Testis (tissue), 3 donors: ENCODE measurements around the gene MAPK8IP3. TPM values are rescaled to one million over a fixed set of nuclear protein-coding genes. Genes with fewer than 3 reads are reported as not detected.

Experiments
- DNase-seq: peaks from one replicate; pipeline ENCODE4 v3.0.0-alpha.2; 2019
- H3K27ac ChIP-seq, 2 donors: fragments of 200-600 bp; sonication (generic); one replicate each; pipeline ENCODE4 v1.5.1; 2019
- H3K27me3 ChIP-seq: fragments of 200-600 bp; sonication (generic); one replicate; pipeline ENCODE4 v1.5.1; 2019
- H3K36me3 ChIP-seq: fragments of 200-600 bp; sonication (generic); one replicate; pipeline ENCODE4 v1.5.1; 2017; ENCODE audit warnings: low read depth; ENCODE audit errors: missing control alignments
- H3K4me1 ChIP-seq: fragments of 200-600 bp; sonication (generic); one replicate; pipeline ENCODE4 v1.5.1; 2019
- H3K4me3 ChIP-seq, 2 donors: fragments of 200-600 bp; sonication (generic); one replicate each; pipeline ENCODE4 v1.5.1; 2017 to 2019
- H3K9me3 ChIP-seq: fragments of 200-600 bp; sonication (generic); one replicate; pipeline ENCODE4 v1.5.1; 2017
- POLR2A ChIP-seq: fragments of 450-650 bp; IDR thresholded peaks from one replicate; pipeline ENCODE4 v1.6.1; 2017; ENCODE audit warnings: antibody characterized with exemption, mild to moderate bottlenecking, moderate library complexity
- WGBS, 2 donors: methylation state at CpG; one replicate each; pipeline ENCODE4 v1.1.5; 2018; 5-methylcytosine and 5-hydroxymethylcytosine counted together
- intact Hi-C: fragments of 100-400 bp; cut with DNase I; formaldehyde crosslinking; loops from one replicate; pipeline ENCODE4 v1.15.1; 2023; ENCODE audit warnings: low total_unique reads
- polyA plus RNA-seq: library from polyadenylated mRNA; stranded (reverse); fragments of 350-450 nt; fragmentation: Illumina TruSeq; extraction: RNeasy Lipid Tissue Mini Kit (QIAGEN cat#74804); gene quantifications from one replicate; pipeline ENCODE4 v1.2.3, GENCODE V29; 2014; ENCODE audit warnings: low read depth, low replicate concordance; ENCODE audit not compliant: insufficient read depth
- total RNA-seq, 2 donors: library from RNA; depleted of rRNA; stranded (reverse); fragments of >200 nt; gene quantifications; one replicate each; pipeline ENCODE4 v1.2.3, GENCODE V29; 2016
- TF ChIP-seq, protein P1 (sequence below), 3 experiments: fragments of 450-650 bp in 2 of 3; fragments of 200-600 bp in 1 of 3; sonication (generic) in 1 of 3; IDR thresholded peaks; one replicate each; pipeline ENCODE4 v1.5.1; 2016 to 2019; ENCODE audit warnings: antibody characterized with exemption in 3 of 3, mild to moderate bottlenecking in 2 of 3, moderate library complexity in 1 of 3

The MAPK8IP3 gene
- total and polyA plus RNA-seq, 3 donors from 2014 or later, result 52.7 to 154 (median 128) TPM

DNA sequence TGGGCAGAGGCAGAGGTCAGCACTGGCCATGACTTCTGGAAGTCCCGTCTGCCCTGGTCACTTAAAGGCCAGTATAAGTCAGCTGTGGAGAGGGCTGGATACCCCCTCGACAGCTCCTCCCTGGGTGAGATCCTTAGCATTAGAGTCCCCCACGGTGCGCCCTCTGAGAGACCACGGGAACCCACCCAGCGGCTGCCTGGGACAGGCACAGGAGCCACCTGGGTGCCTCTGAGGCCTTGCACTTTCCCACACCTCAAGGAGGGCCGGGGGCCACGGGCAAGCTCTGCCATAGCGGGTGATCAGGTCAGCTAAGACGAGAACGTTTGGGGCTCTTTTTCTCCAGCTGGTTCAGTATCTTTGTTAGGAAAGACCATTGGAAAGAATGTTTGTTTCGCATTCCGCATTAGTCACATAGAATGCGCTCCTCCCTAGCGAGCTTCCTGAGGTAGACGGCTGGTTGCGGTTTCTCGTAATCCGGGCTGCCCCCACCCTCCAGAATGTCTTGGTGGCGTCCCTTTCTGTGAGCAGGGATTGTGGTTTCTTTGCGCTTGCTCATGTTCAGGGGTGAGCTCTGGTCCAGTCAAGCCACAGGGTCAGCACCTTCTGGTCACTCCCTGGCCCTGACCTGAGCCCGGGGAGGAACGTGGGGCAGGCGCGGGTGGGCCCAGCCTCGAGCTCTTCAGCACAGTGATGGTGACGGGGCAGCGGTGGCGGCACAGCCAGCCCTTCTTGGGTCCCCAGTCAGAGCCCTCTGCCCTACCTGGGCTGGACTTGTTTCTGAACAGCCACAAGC, 40.1 kb downstream of the MAPK8IP3 start:
- Histone ChIP-seq H3K27me3 (no peaks in the 10 kb centered on the region), H3K4me3 (no peak overlapping the region), H3K9me3 (no peaks in the 10 kb centered on the region), H3K4me1 (no peaks in the 10 kb centered on the region), H3K27ac (no peak overlapping the region), H3K36me3 (no peaks in the 10 kb centered on the region)
- TF ChIP-seq POLR2A, result no peak
- TF ChIP-seq, protein P1, sequence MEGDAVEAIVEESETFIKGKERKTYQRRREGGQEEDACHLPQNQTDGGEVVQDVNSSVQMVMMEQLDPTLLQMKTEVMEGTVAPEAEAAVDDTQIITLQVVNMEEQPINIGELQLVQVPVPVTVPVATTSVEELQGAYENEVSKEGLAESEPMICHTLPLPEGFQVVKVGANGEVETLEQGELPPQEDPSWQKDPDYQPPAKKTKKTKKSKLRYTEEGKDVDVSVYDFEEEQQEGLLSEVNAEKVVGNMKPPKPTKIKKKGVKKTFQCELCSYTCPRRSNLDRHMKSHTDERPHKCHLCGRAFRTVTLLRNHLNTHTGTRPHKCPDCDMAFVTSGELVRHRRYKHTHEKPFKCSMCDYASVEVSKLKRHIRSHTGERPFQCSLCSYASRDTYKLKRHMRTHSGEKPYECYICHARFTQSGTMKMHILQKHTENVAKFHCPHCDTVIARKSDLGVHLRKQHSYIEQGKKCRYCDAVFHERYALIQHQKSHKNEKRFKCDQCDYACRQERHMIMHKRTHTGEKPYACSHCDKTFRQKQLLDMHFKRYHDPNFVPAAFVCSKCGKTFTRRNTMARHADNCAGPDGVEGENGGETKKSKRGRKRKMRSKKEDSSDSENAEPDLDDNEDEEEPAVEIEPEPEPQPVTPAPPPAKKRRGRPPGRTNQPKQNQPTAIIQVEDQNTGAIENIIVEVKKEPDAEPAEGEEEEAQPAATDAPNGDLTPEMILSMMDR (IDR thresholded peaks at IDR 0.05), result no peak
- intact Hi-C loops, result no loop called here
- WGBS, 2 donors, result 93% methylated on average over 28 to 29 of the region's 29 CpGs
- DNase-seq, result no peak

DNA sequence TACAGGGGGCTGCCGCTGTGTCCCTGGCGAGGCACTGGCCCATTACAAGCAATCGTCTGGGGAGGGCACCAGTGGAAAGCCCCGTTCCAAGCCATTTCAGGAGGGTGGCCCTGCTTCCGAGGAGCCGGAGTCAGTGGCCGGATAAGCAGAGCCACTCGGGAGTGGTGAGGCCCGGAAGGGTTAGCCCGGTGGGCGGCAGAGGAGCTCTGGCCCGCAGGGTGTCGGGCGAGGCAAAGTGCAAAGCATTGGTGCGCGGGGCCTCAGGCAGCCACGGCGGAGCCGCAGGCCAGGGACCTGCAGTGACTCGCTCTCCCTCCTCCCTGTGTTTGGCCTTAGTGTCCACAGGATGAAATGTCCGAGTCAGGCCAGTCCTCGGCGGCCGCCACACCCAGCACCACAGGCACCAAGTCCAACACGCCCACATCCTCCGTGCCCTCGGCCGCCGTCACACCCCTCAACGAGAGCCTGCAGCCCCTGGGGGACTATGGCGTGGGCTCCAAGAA, 40.7 kb downstream of the MAPK8IP3 start:
- H3K4me1 ChIP-seq, result no peaks in the 10 kb centered on the region
- WGBS, 2 donors, result 92 to 96% methylated on average over 25 to 30 of the region's 31 CpGs
- TF ChIP-seq, protein P1 (IDR thresholded peaks at IDR 0.05), result no peak
- no peak for TF ChIP-seq POLR2A

DNA sequence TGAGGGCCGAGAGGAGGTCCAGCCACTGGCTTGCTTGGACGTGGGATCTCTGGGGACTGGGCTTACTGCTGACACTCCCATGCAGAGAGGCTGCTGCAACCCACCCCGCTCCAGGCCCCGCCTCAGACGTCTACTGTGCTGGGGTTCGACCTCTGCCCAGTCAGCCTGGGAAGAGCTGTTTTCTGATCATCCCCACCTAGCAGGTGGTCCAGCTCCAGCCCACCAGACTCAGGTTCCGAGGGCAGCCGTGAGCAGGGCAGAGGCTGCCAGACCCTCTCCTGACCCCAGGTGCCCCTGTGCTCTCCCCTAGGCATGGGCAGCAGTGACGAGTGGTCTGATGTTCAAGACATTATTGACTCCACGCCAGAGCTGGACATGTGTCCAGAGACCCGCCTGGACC, 41.9 kb downstream of the MAPK8IP3 start:
- no peak for TF ChIP-seq POLR2A
- TF ChIP-seq, protein P1 (IDR thresholded peaks at IDR 0.05), result no peak
- WGBS, 2 donors, result 87 to 88% methylated on average over 7 to 11 of the region's 11 CpGs
- Histone ChIP-seq H3K4me3 (no peak overlapping the region), H3K27ac (no peak overlapping the region), H3K27me3 (no peaks in the 10 kb centered on the region), H3K4me1 (no peaks in the 10 kb centered on the region), H3K36me3 (no peaks in the 10 kb centered on the region), H3K9me3 (no peaks in the 10 kb centered on the region)
- intact Hi-C loops, result no loop called here
- DNase-seq, result no peak

More for the DNA sequence above, 40.7 kb downstream of the MAPK8IP3 start:
- no peak overlapping the region for H3K27ac ChIP-seq
- no peak for DNase-seq
- no peaks in the 10 kb centered on the region for H3K9me3 ChIP-seq
- intact Hi-C loops, result no loop called here
- H3K36me3 ChIP-seq, result no peaks in the 10 kb centered on the region
- no peaks in the 10 kb centered on the region for H3K27me3 ChIP-seq
- no peak overlapping the region for H3K4me3 ChIP-seq

DNA sequence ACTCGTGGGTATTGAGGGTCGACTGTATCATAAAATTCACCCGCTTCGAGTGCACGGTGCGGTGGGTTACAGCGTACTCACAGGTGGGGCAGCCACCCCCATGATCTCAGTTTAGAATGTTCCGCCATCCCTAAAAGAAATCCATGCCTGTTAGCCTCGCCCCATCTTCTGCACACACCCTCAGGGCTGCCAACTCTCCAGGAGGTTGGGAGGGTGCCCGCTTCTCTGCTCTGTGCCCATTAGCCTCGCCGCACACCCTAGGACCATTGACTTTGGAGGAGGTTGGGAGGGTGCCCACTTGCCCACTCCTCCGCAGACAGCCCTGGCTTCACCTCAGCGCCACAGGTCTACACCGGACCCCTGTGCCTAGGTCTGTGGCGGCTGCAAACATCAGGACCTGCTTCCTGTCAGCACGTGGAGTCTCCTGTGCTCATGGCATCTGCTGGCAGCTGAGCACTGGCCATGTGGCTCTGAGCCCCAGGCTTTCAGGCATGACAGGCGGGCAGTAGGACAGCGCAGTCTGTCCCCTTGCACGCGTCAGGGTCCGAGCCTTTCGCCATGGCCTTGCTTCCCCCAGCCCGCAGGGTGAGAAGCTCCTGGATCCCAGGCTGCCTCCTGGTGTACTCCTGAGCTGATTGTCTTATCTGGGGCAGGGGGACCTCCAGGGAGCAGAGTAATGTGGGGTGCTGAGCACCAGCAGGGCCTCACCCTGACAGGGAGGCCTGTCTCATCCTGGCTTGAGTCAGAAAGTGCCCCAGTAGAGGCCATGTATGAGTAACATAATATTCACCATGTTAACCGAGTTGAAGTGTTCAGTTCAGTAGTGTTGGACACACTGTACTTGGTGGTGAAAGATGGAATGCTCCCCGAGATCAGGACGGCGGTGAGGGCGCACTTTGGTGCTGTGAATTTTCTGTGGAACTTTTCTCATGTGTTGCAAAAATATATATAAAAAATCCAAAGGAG, 43.4 kb downstream of the MAPK8IP3 start:
- no peak overlapping the region for H3K27ac ChIP-seq
- no peaks in the 10 kb centered on the region for H3K9me3 ChIP-seq
- WGBS, 2 donors, result 91 to 93% methylated on average over 24 to 29 of the region's 29 CpGs
- TF ChIP-seq, protein P1 (IDR thresholded peaks at IDR 0.05), result no peak
- TF ChIP-seq POLR2A, result no peak
- H3K36me3 ChIP-seq, result no peaks in the 10 kb centered on the region
- no peaks in the 10 kb centered on the region for H3K4me1 ChIP-seq
- no peak overlapping the region for H3K4me3 ChIP-seq
- H3K27me3 ChIP-seq, result no peaks in the 10 kb centered on the region
- intact Hi-C loops, result no loop called here
- no peak for DNase-seq
